HCT116 (cell line): Measurements from ENCODE around the gene LYST.
"Not testable (repeated sequence)": the region's sequence is repeated elsewhere in the genome, so short reads cannot be mapped to it uniquely, and the experiment has no call there.

Experiments used
- POLR2A ChIP-seq: IDR thresholded peaks from 2 replicates; pipeline ENCODE4 v1.7.0; 2011; ENCODE audit warnings: borderline replicate concordance; ENCODE audit not compliant: insufficient read depth, insufficient read length; ENCODE audit errors: extremely low read depth
- POLR2AphosphoS5 ChIP-seq: IDR thresholded peaks from 2 replicates; pipeline ENCODE4 v1.6.1; 2011; ENCODE audit warnings: mild to moderate bottlenecking, low read depth, low read length, moderate library complexity
- RAD21 ChIP-seq: IDR thresholded peaks from 2 replicates; pipeline ENCODE4 v1.6.1; 2012; ENCODE audit warnings: low read depth, mild to moderate bottlenecking
- ZNF274 ChIP-seq: fragments of 200-500 bp; sonication (Bioruptor generic); IDR thresholded peaks from 2 replicates; pipeline ENCODE4 v1.6.1; 2014; ENCODE audit warnings: mild to moderate bottlenecking, low read depth, low read length, inconsistent platforms
- TF ChIP-seq, protein P1 (sequence below): IDR thresholded peaks from 2 replicates; pipeline ENCODE4 v1.6.1; 2012; ENCODE audit warnings: low read depth
- TF ChIP-seq, protein P2 (sequence below), 3 experiments: fragments of 200-600 bp in 1 of 3; sonication (generic) in 1 of 3; IDR thresholded peaks in 2 of 3; conservative IDR thresholded peaks in 1 of 3; 2 replicates each; pipeline ENCODE4 v1.5.1; 2012 to 2017; ENCODE audit warnings: low read depth in 2 of 3, low read length in 2 of 3, antibody characterized with exemption in 1 of 3, borderline replicate concordance in 1 of 3, control low read depth in 1 of 3, mild to moderate bottlenecking in 1 of 3, mixed read lengths in 1 of 3, mixed run types in 1 of 3, moderate library complexity in 1 of 3; ENCODE audit not compliant: insufficient read depth in 1 of 3

DNA sequence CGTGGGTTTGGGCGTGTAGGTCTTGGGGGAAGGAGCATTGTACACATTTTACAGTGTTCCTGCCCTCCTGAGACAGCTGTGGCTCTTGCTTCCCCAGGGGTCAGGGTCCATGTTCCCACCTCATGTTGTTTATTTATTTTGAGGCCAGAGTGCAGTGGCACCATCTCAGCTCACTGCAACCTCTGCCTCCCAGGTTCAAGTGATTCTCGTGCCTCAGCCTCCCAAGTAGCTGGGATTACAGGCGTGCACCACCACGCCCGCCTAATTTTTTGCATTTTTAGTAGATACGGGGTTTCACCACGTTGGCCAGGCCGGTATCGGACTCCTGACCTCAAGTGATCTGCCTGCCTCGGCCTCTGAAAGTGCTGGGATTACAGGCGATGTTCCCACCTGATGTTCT is 219.2 kb downstream of the LYST start:
- TF ChIP-seq ZNF274, POLR2AphosphoS5, POLR2A, RAD21: not testable (repeated sequence)
- TF ChIP-seq, protein P1, sequence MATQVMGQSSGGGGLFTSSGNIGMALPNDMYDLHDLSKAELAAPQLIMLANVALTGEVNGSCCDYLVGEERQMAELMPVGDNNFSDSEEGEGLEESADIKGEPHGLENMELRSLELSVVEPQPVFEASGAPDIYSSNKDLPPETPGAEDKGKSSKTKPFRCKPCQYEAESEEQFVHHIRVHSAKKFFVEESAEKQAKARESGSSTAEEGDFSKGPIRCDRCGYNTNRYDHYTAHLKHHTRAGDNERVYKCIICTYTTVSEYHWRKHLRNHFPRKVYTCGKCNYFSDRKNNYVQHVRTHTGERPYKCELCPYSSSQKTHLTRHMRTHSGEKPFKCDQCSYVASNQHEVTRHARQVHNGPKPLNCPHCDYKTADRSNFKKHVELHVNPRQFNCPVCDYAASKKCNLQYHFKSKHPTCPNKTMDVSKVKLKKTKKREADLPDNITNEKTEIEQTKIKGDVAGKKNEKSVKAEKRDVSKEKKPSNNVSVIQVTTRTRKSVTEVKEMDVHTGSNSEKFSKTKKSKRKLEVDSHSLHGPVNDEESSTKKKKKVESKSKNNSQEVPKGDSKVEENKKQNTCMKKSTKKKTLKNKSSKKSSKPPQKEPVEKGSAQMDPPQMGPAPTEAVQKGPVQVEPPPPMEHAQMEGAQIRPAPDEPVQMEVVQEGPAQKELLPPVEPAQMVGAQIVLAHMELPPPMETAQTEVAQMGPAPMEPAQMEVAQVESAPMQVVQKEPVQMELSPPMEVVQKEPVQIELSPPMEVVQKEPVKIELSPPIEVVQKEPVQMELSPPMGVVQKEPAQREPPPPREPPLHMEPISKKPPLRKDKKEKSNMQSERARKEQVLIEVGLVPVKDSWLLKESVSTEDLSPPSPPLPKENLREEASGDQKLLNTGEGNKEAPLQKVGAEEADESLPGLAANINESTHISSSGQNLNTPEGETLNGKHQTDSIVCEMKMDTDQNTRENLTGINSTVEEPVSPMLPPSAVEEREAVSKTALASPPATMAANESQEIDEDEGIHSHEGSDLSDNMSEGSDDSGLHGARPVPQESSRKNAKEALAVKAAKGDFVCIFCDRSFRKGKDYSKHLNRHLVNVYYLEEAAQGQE: not testable (repeated sequence)
- TF ChIP-seq, protein P2, sequence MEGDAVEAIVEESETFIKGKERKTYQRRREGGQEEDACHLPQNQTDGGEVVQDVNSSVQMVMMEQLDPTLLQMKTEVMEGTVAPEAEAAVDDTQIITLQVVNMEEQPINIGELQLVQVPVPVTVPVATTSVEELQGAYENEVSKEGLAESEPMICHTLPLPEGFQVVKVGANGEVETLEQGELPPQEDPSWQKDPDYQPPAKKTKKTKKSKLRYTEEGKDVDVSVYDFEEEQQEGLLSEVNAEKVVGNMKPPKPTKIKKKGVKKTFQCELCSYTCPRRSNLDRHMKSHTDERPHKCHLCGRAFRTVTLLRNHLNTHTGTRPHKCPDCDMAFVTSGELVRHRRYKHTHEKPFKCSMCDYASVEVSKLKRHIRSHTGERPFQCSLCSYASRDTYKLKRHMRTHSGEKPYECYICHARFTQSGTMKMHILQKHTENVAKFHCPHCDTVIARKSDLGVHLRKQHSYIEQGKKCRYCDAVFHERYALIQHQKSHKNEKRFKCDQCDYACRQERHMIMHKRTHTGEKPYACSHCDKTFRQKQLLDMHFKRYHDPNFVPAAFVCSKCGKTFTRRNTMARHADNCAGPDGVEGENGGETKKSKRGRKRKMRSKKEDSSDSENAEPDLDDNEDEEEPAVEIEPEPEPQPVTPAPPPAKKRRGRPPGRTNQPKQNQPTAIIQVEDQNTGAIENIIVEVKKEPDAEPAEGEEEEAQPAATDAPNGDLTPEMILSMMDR (IDR thresholded peaks at IDR 0.05 in 2 of 3, conservative IDR thresholded peaks at IDR 0.05 in 1 of 3; ENCODE audit: borderline replicate concordance in 1 of 3, insufficient read depth in 1 of 3, low read depth in 2 of 3, low read length in 2 of 3): not testable (repeated sequence)
